K562 (cell line): Measurements from ENCODE around the gene COX7A2. TPM values are rescaled to one million over a fixed set of nuclear protein-coding genes. Genes with fewer than 3 reads are reported as not detected.

ENCODE experiments used
- DNMT1 ChIP-seq: fragments of 450-650 bp; IDR thresholded peaks from 2 replicates; pipeline ENCODE4 v1.6.1; 2016; ENCODE audit warnings: antibody characterized with exemption, mild to moderate bottlenecking
- NCOR1 ChIP-seq: fragments of 450-650 bp; IDR thresholded peaks from 2 replicates; pipeline ENCODE4 v1.6.1; 2016; ENCODE audit warnings: mild to moderate bottlenecking, moderate library complexity
- PTTG1 ChIP-seq: fragments of 450-650 bp; IDR thresholded peaks from 2 replicates; pipeline ENCODE4 v1.6.1; 2016; ENCODE audit warnings: low read depth, mild to moderate bottlenecking, missing genetic modification characterization, missing compliant biosample characterization
- RNF2 ChIP-seq: sonication (generic); IDR thresholded peaks from 2 replicates; pipeline ENCODE4 v1.6.1; 2016
- polyA plus RNA-seq, 8 experiments: library from polyadenylated mRNA; depleted of rRNA in 4 of 8; stranded (reverse) in 5 of 8; unstranded in 3 of 8; fragments of >200 nt; fragmentation: Nextera tagmentation in 2 of 8; fragmentation: Illumina TruSeq in 1 of 8; extraction: Ambion mirVana in 2 of 8; extraction: Trizol in 1 of 8; gene quantifications; 2 replicates each; pipeline versions ENCODE4 v1.2.1 to v1.2.3, GENCODE V29; 2011 to 2014; ENCODE audit warnings: inconsistent platforms in 1 of 8, missing spikeins in 1 of 8
- total RNA-seq, 7 experiments: library from RNA; depleted of rRNA in 6 of 7; stranded (reverse); fragments of >200 nt in 6 of 7; fragmentation: Illumina TruSeq in 2 of 7; extraction: Trizol in 2 of 7; gene quantifications; 2 replicates each; pipeline versions ENCODE4 v1.2.1 to v1.2.3, GENCODE V29; 2011 to 2021; ENCODE audit warnings: low replicate concordance in 1 of 7
- TF ChIP-seq, protein P1 (sequence below), 2 experiments: IDR thresholded peaks; 2 replicates each; pipeline ENCODE4 v1.6.1; 2011; ENCODE audit warnings: borderline replicate concordance in 1 of 2, control low read depth in 1 of 2, low read depth in 1 of 2, low read length in 1 of 2, mild to moderate bottlenecking in 1 of 2, mixed read lengths in 1 of 2, moderate library complexity in 1 of 2; ENCODE audit not compliant: insufficient read depth in 1 of 2, insufficient read length in 1 of 2, poor library complexity in 1 of 2, severe bottlenecking in 1 of 2; ENCODE audit errors: extremely low read depth in 1 of 2
- TF ChIP-seq, protein P2 (sequence below): fragments of 450-650 bp; IDR thresholded peaks from 2 replicates; pipeline ENCODE4 v1.6.1; 2017; ENCODE audit warnings: antibody characterized with exemption, mild to moderate bottlenecking
- TF ChIP-seq, protein P3 (sequence below): fragments of 450-650 bp; formaldehyde crosslinking; IDR thresholded peaks from 2 replicates; pipeline ENCODE4 v1.4.0; 2022; ENCODE audit warnings: missing genetic modification characterization
- TF ChIP-seq, protein P4 (sequence below): fragments of 450-650 bp; formaldehyde crosslinking; IDR thresholded peaks from 2 replicates; pipeline ENCODE4 v1.4.0; 2020; ENCODE audit warnings: mild to moderate bottlenecking, mixed read lengths
- TF ChIP-seq, protein P5 (sequence below), 2 experiments: fragments of 150-350 bp in 1 of 2; IDR thresholded peaks; 2 replicates each; pipeline ENCODE4 v1.6.1; 2012 to 2016; ENCODE audit warnings: low read depth in 2 of 2, low read length in 2 of 2, mild to moderate bottlenecking in 1 of 2, moderate library complexity in 1 of 2
- TF ChIP-seq, protein P6 (sequence below): IDR thresholded peaks from 2 replicates; pipeline ENCODE4 v1.6.1; 2014; ENCODE audit warnings: antibody characterized with exemption

Gene COX7A2
- total and polyA plus RNA-seq, 9 of the 15 experiments (the other 6 are each of a cell fraction or from before 2014, with no cell fraction given): 234 to 2,216 (median 585) TPM

DNA sequence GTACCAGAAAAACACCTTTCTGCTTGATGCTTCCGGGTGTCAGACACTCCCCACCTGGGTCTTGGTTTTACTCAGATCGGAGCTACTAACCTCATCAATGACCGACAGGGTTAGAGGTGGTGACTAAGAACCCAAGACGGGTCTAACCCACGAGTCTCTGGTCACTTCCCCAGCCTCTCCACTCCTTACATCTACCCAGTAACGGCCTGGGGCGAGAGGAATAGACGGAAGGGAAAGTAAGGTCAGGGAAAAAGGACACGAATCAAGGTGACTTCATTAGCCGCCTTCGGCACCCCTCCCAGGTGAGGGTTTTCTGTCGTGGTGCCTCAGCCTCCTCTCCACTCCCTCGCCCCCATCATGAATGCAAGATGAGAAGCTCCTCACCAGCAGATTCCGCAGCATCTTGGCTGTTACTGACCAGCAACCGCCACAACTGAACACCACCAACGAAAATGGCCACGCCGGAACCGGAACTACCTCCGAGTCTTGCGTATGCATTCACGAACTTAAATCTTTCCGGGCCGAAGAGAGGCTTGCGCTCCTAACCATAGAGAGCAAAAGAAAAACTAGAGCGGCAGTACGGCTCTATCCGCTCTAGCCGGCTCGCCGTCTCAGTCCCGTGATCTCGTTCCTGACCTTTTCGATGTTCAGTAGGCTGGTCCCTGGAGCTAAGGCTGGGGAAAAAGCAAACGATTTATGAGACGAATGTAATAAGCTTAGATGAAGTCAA lies at the start of gene COX7A2 (continued):
- TF ChIP-seq, protein P1, sequence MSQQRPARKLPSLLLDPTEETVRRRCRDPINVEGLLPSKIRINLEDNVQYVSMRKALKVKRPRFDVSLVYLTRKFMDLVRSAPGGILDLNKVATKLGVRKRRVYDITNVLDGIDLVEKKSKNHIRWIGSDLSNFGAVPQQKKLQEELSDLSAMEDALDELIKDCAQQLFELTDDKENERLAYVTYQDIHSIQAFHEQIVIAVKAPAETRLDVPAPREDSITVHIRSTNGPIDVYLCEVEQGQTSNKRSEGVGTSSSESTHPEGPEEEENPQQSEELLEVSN (IDR thresholded peaks at IDR 0.05; ENCODE audit: borderline replicate concordance in 1 of 2, extremely low read depth in 1 of 2, insufficient read depth in 1 of 2, insufficient read length in 1 of 2, low read depth in 1 of 2, low read length in 1 of 2, poor library complexity in 1 of 2, severe bottlenecking in 1 of 2): peak in 1 of 2 experiments; percentile 61
- TF ChIP-seq, protein P2, sequence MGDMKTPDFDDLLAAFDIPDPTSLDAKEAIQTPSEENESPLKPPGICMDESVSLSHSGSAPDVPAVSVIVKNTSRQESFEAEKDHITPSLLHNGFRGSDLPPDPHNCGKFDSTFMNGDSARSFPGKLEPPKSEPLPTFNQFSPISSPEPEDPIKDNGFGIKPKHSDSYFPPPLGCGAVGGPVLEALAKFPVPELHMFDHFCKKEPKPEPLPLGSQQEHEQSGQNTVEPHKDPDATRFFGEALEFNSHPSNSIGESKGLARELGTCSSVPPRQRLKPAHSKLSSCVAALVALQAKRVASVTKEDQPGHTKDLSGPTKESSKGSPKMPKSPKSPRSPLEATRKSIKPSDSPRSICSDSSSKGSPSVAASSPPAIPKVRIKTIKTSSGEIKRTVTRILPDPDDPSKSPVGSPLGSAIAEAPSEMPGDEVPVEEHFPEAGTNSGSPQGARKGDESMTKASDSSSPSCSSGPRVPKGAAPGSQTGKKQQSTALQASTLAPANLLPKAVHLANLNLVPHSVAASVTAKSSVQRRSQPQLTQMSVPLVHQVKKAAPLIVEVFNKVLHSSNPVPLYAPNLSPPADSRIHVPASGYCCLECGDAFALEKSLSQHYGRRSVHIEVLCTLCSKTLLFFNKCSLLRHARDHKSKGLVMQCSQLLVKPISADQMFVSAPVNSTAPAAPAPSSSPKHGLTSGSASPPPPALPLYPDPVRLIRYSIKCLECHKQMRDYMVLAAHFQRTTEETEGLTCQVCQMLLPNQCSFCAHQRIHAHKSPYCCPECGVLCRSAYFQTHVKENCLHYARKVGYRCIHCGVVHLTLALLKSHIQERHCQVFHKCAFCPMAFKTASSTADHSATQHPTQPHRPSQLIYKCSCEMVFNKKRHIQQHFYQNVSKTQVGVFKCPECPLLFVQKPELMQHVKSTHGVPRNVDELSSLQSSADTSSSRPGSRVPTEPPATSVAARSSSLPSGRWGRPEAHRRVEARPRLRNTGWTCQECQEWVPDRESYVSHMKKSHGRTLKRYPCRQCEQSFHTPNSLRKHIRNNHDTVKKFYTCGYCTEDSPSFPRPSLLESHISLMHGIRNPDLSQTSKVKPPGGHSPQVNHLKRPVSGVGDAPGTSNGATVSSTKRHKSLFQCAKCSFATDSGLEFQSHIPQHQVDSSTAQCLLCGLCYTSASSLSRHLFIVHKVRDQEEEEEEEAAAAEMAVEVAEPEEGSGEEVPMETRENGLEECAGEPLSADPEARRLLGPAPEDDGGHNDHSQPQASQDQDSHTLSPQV: 0 out of 2 replicates have a peak, but pooled peaks have one; percentile 59
- TF ChIP-seq, protein P3, sequence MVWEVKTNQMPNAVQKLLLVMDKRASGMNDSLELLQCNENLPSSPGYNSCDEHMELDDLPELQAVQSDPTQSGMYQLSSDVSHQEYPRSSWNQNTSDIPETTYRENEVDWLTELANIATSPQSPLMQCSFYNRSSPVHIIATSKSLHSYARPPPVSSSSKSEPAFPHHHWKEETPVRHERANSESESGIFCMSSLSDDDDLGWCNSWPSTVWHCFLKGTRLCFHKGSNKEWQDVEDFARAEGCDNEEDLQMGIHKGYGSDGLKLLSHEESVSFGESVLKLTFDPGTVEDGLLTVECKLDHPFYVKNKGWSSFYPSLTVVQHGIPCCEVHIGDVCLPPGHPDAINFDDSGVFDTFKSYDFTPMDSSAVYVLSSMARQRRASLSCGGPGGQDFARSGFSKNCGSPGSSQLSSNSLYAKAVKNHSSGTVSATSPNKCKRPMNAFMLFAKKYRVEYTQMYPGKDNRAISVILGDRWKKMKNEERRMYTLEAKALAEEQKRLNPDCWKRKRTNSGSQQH (CRISPR knock-in tag): no peak
- TF ChIP-seq RNF2 (0 out of 2 replicates have a peak, but pooled peaks have one; percentile 17), DNMT1 (no peak), NCOR1 (0 out of 2 replicates have a peak, but pooled peaks have one; percentile 8), PTTG1 (no peak)
- TF ChIP-seq, protein P4, sequence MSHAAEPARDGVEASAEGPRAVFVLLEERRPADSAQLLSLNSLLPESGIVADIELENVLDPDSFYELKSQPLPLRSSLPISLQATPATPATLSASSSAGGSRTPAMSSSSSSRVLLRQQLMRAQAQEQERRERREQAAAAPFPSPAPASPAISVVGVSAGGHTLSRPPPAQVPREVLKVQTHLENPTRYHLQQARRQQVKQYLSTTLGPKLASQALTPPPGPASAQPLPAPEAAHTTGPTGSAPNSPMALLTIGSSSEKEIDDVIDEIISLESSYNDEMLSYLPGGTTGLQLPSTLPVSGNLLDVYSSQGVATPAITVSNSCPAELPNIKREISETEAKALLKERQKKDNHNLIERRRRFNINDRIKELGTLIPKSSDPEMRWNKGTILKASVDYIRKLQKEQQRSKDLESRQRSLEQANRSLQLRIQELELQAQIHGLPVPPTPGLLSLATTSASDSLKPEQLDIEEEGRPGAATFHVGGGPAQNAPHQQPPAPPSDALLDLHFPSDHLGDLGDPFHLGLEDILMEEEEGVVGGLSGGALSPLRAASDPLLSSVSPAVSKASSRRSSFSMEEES (CRISPR knock-in tag): peak; percentile 74
- TF ChIP-seq, protein P5, sequence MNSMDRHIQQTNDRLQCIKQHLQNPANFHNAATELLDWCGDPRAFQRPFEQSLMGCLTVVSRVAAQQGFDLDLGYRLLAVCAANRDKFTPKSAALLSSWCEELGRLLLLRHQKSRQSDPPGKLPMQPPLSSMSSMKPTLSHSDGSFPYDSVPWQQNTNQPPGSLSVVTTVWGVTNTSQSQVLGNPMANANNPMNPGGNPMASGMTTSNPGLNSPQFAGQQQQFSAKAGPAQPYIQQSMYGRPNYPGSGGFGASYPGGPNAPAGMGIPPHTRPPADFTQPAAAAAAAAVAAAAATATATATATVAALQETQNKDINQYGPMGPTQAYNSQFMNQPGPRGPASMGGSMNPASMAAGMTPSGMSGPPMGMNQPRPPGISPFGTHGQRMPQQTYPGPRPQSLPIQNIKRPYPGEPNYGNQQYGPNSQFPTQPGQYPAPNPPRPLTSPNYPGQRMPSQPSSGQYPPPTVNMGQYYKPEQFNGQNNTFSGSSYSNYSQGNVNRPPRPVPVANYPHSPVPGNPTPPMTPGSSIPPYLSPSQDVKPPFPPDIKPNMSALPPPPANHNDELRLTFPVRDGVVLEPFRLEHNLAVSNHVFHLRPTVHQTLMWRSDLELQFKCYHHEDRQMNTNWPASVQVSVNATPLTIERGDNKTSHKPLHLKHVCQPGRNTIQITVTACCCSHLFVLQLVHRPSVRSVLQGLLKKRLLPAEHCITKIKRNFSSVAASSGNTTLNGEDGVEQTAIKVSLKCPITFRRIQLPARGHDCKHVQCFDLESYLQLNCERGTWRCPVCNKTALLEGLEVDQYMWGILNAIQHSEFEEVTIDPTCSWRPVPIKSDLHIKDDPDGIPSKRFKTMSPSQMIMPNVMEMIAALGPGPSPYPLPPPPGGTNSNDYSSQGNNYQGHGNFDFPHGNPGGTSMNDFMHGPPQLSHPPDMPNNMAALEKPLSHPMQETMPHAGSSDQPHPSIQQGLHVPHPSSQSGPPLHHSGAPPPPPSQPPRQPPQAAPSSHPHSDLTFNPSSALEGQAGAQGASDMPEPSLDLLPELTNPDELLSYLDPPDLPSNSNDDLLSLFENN (IDR thresholded peaks at IDR 0.05; ENCODE audit: low read depth in 2 of 2, low read length in 2 of 2): peak in 1 of 2 experiments; percentile 69; a peak in 1 of 4 replicates
- TF ChIP-seq, protein P6, sequence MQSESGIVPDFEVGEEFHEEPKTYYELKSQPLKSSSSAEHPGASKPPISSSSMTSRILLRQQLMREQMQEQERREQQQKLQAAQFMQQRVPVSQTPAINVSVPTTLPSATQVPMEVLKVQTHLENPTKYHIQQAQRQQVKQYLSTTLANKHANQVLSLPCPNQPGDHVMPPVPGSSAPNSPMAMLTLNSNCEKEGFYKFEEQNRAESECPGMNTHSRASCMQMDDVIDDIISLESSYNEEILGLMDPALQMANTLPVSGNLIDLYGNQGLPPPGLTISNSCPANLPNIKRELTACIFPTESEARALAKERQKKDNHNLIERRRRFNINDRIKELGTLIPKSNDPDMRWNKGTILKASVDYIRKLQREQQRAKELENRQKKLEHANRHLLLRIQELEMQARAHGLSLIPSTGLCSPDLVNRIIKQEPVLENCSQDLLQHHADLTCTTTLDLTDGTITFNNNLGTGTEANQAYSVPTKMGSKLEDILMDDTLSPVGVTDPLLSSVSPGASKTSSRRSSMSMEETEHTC: peak; percentile 87
